IMR-90 (cell line): ENCODE measurements around the gene KLF7.

Source experiments
- BHLHE40 ChIP-seq: fragments of 150-350 bp; IDR thresholded peaks from 2 replicates; pipeline ENCODE4 v1.6.1; 2016; ENCODE audit warnings: mild to moderate bottlenecking, low read depth, low read length
- CEBPB ChIP-seq: IDR thresholded peaks from 2 replicates; pipeline ENCODE4 v1.6.1; 2012; ENCODE audit warnings: low read depth, low read length, improper control_type of control experiment
- CTCF ChIP-seq: conservative IDR thresholded peaks from 2 replicates; pipeline ENCODE4 v1.5.1; 2012; ENCODE audit warnings: mild to moderate bottlenecking, low read depth, low read length, improper control_type of control experiment
- ELK1 ChIP-seq: fragments of 150-350 bp; IDR thresholded peaks from 2 replicates; pipeline ENCODE4 v1.6.1; 2016; ENCODE audit warnings: low read depth, mild to moderate bottlenecking, low read length, moderate library complexity, borderline replicate concordance
- MAFK ChIP-seq: IDR thresholded peaks from 2 replicates; pipeline ENCODE4 v1.6.1; 2012; ENCODE audit warnings: low read depth, low read length, improper control_type of control experiment
- MAZ ChIP-seq: IDR thresholded peaks from 2 replicates; pipeline ENCODE4 v1.6.1; 2012; ENCODE audit warnings: low read depth, mild to moderate bottlenecking, low read length, improper control_type of control experiment, moderate library complexity, borderline replicate concordance
- MXI1 ChIP-seq: IDR thresholded peaks from 2 replicates; pipeline ENCODE4 v1.6.1; 2012; ENCODE audit warnings: low read depth, mild to moderate bottlenecking, low read length, moderate library complexity, borderline replicate concordance
- NFE2L2 ChIP-seq: fragments of 150-350 bp; IDR thresholded peaks from 2 replicates; pipeline ENCODE4 v1.6.1; 2016; ENCODE audit warnings: low read depth, mild to moderate bottlenecking, low read length
- POLR2A ChIP-seq: IDR thresholded peaks from 2 replicates; pipeline ENCODE4 v1.6.1; 2012; ENCODE audit warnings: mild to moderate bottlenecking, low read depth, low read length
- RAD21 ChIP-seq: IDR thresholded peaks from 2 replicates; pipeline ENCODE4 v1.6.1; 2012; ENCODE audit warnings: low read length, improper control_type of control experiment
- RCOR1 ChIP-seq: IDR thresholded peaks from 2 replicates; pipeline ENCODE4 v1.6.1; 2012; ENCODE audit warnings: mild to moderate bottlenecking, low read length, improper control_type of control experiment; ENCODE audit not compliant: insufficient replicate concordance
- RFX5 ChIP-seq: IDR thresholded peaks from 2 replicates; pipeline ENCODE4 v1.8.0; 2012; ENCODE audit warnings: low read depth, mild to moderate bottlenecking, low read length, moderate library complexity
- SMC3 ChIP-seq: fragments of 150-350 bp; IDR thresholded peaks from 2 replicates; pipeline ENCODE4 v1.6.1; 2016; ENCODE audit warnings: low read depth, mild to moderate bottlenecking, antibody characterized with exemption, low read length, moderate library complexity
- USF2 ChIP-seq: fragments of 150-350 bp; IDR thresholded peaks from 2 replicates; pipeline ENCODE4 v1.6.1; 2017; ENCODE audit warnings: mild to moderate bottlenecking, antibody characterized with exemption, low read length, low read depth

GRCh38 chr2:207088276-207088675 lies 77.5 kb downstream of the KLF7 start:
- TF ChIP-seq CTCF, result no peak
- TF ChIP-seq POLR2A, result no peak
- no peak for TF ChIP-seq BHLHE40
- no peak for TF ChIP-seq ELK1
- no peak for TF ChIP-seq MXI1
- no peak for TF ChIP-seq RCOR1
- TF ChIP-seq RAD21, result no peak
- no peak for TF ChIP-seq USF2
- no peak for TF ChIP-seq NFE2L2
- no peak for TF ChIP-seq MAFK
- TF ChIP-seq RFX5, result no peak
- no peak for TF ChIP-seq SMC3
- no peak for TF ChIP-seq CEBPB
- TF ChIP-seq MAZ, result no peak
